ENCODE results near the gene SPRR5. TPM values are rescaled to one million over a fixed set of nuclear protein-coding genes. Genes with fewer than 3 reads are reported as not detected.

The SPRR5 gene
- total and polyA plus RNA-seq, 3 donors from 2014 or later = not detected

- Histone ChIP-seq H3K4me3 (no peak overlapping the region), H3K27me3 (no peaks in the 10 kb centered on the region), H3K4me1 (no peaks in the 10 kb centered on the region), H3K36me3 (ENCODE audit: low read depth, missing control alignments) (no peaks in the 10 kb centered on the region), H3K9me3 (no peaks in the 10 kb centered on the region), H3K27ac (no peak overlapping the region)
- no peak for DNase-seq
- TF ChIP-seq CTCF (IDR thresholded peaks at IDR 0.05) = no peak
- TF ChIP-seq POLR2A (IDR thresholded peaks at IDR 0.05) = no peak
- intact Hi-C loops (cut with DNase I; ENCODE audit: low total_unique reads) = no loop called here
- 40 to 45% methylated on average over 3 to 5 of the region's 5 CpGs for WGBS, 2 donors
These were observed 49.8 kb downstream of the SPRR5 start for GRCh38 chr1:152996633-152997400.

DNA sequence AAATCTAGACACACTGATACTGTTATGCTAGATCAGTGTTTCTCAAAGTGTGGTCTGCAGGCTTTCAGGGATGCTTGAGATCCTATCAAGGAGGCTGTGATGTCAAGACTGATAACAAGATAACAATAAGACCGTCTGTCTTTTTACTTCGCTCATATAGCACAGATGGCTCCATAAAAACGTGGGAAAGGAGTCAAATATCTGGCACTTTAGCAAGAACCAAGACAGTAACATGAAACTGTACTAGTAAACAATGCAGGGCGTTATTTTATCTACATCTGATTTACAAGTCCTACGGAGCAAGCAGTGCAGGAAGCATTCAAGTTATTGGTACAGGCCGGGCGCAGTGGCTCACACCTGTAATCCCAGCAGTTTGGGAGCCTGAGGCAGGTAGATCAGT, 50.9 kb downstream of the SPRR5 start:
- WGBS, 2 donors = 54 to 61% methylated on average over 7 of the region's 7 CpGs
- no peaks in the 10 kb centered on the region for H3K36me3 ChIP-seq (ENCODE audit: low read depth, missing control alignments)
- H3K4me3 ChIP-seq = no peak overlapping the region
- no peaks in the 10 kb centered on the region for H3K9me3 ChIP-seq
- intact Hi-C loops (cut with DNase I; ENCODE audit: low total_unique reads) = no loop called here
- DNase-seq = no peak
- TF ChIP-seq POLR2A (IDR thresholded peaks at IDR 0.05) (no peak), CTCF (IDR thresholded peaks at IDR 0.05) (no peak)
- no peaks in the 10 kb centered on the region for H3K4me1 ChIP-seq
- H3K27me3 ChIP-seq = no peaks in the 10 kb centered on the region
- H3K27ac ChIP-seq = no peak overlapping the region

GRCh38 chr1:152998476-152998875, 51.5 kb downstream of the SPRR5 start:
- Histone ChIP-seq H3K27ac (no peak overlapping the region), H3K9me3 (no peaks in the 10 kb centered on the region), H3K4me1 (no peaks in the 10 kb centered on the region), H3K27me3 (no peaks in the 10 kb centered on the region), H3K36me3 (ENCODE audit: low read depth, missing control alignments) (no peaks in the 10 kb centered on the region), H3K4me3 (no peak overlapping the region)
- TF ChIP-seq CTCF (IDR thresholded peaks at IDR 0.05) = no peak
- no peak for TF ChIP-seq POLR2A (IDR thresholded peaks at IDR 0.05)
- intact Hi-C loops (cut with DNase I; ENCODE audit: low total_unique reads) = no loop called here
- WGBS, 2 donors = 83 to 90% methylated on average over 4 of the region's 4 CpGs
- no peak for DNase-seq

Small RNAs within 50 kb of the gene (small RNA-seq; reads per million reads assigned to genes)
- gene SPRR1A = 0 reads per million in 2 donors

Other genes with a start within 250 kb of the SPRR5 start
- not detected for gene LCE2A, start 248.9 kb upstream of the SPRR5 start, total RNA-seq
- gene LCE2A, start 248.9 kb upstream of the SPRR5 start, polyA plus RNA-seq (ENCODE audit: insufficient read depth, low read depth, low replicate concordance) = not detected
- gene LCE4A, start 239.0 kb upstream of the SPRR5 start, total RNA-seq = not detected
- gene LCE4A, start 239.0 kb upstream of the SPRR5 start, polyA plus RNA-seq (ENCODE audit: insufficient read depth, low read depth, low replicate concordance) = not detected
- not detected for gene KPRP, start 189.2 kb upstream of the SPRR5 start, total RNA-seq
- gene KPRP, start 189.2 kb upstream of the SPRR5 start, polyA plus RNA-seq (ENCODE audit: insufficient read depth, low read depth, low replicate concordance) = not detected
- gene LCE1F, start 172.1 kb upstream of the SPRR5 start, total RNA-seq = not detected
- gene LCE1F, start 172.1 kb upstream of the SPRR5 start, polyA plus RNA-seq (ENCODE audit: insufficient read depth, low read depth, low replicate concordance) = not detected
- not detected for gene LCE1E, start 160.9 kb upstream of the SPRR5 start, total RNA-seq
- gene LCE1E, start 160.9 kb upstream of the SPRR5 start, polyA plus RNA-seq (ENCODE audit: insufficient read depth, low read depth, low replicate concordance) = not detected
- gene LCE1D, start 150.5 kb upstream of the SPRR5 start, total RNA-seq = not detected
- not detected for gene LCE1D, start 150.5 kb upstream of the SPRR5 start, polyA plus RNA-seq (ENCODE audit: insufficient read depth, low read depth, low replicate concordance)
- not detected for gene LCE1C, start 140.6 kb upstream of the SPRR5 start, total RNA-seq
- gene LCE1C, start 140.6 kb upstream of the SPRR5 start, polyA plus RNA-seq (ENCODE audit: insufficient read depth, low read depth, low replicate concordance) = not detected
- gene LCE1B, start 135.2 kb upstream of the SPRR5 start, total RNA-seq = not detected
- gene LCE1B, start 135.2 kb upstream of the SPRR5 start, polyA plus RNA-seq (ENCODE audit: insufficient read depth, low read depth, low replicate concordance) = not detected
- gene LCE1A, start 119.7 kb upstream of the SPRR5 start, total RNA-seq = not detected
- not detected for gene LCE1A, start 119.7 kb upstream of the SPRR5 start, polyA plus RNA-seq (ENCODE audit: insufficient read depth, low read depth, low replicate concordance)
- gene LCE6A, start 104.3 kb upstream of the SPRR5 start, total RNA-seq = not detected
- not detected for gene LCE6A, start 104.3 kb upstream of the SPRR5 start, polyA plus RNA-seq (ENCODE audit: insufficient read depth, low read depth, low replicate concordance)
- not detected for gene LCE7A, start 87.2 kb upstream of the SPRR5 start, total RNA-seq
- gene LCE7A, start 87.2 kb upstream of the SPRR5 start, polyA plus RNA-seq (ENCODE audit: insufficient read depth, low read depth, low replicate concordance) = not detected
- 100 to 1,000 TPM; 249 to 786 TPM for gene SMCP, start 68.9 kb upstream of the SPRR5 start, total RNA-seq
- 724 TPM for gene SMCP, start 68.9 kb upstream of the SPRR5 start, polyA plus RNA-seq (ENCODE audit: insufficient read depth, low read depth, low replicate concordance)
- not detected for gene IVL, start 38.7 kb upstream of the SPRR5 start, total RNA-seq
- not detected for gene IVL, start 38.7 kb upstream of the SPRR5 start, polyA plus RNA-seq (ENCODE audit: insufficient read depth, low read depth, low replicate concordance)
- 1 to 10 TPM in 1 of 2 donors, under 1 TPM in 1; 0.81 to 8.4 TPM for gene SPRR4, start 23.4 kb downstream of the SPRR5 start, total RNA-seq
- 9.5 TPM for gene SPRR4, start 23.4 kb downstream of the SPRR5 start, polyA plus RNA-seq (ENCODE audit: insufficient read depth, low read depth, low replicate concordance)
- gene SPRR1A, start 36.9 kb downstream of the SPRR5 start, total RNA-seq = not detected
- gene SPRR1A, start 36.9 kb downstream of the SPRR5 start, polyA plus RNA-seq (ENCODE audit: insufficient read depth, low read depth, low replicate concordance) = not detected
- gene SPRR3, start 54.5 kb downstream of the SPRR5 start, total RNA-seq = not detected
- gene SPRR3, start 54.5 kb downstream of the SPRR5 start, polyA plus RNA-seq (ENCODE audit: insufficient read depth, low read depth, low replicate concordance) = not detected
- not detected for gene SPRR1B, start 84.0 kb downstream of the SPRR5 start, total RNA-seq
- gene SPRR1B, start 84.0 kb downstream of the SPRR5 start, polyA plus RNA-seq (ENCODE audit: insufficient read depth, low read depth, low replicate concordance) = not detected
- under 1 TPM in 1 of 2 donors, not detected in 1; 0.56 TPM for gene SPRR2D, start 93.9 kb downstream of the SPRR5 start, total RNA-seq
- 0.74 TPM for gene SPRR2D, start 93.9 kb downstream of the SPRR5 start, polyA plus RNA-seq (ENCODE audit: insufficient read depth, low read depth, low replicate concordance)
- not detected for gene SPRR2A, start 110.3 kb downstream of the SPRR5 start, total RNA-seq
- gene SPRR2A, start 110.3 kb downstream of the SPRR5 start, polyA plus RNA-seq (ENCODE audit: insufficient read depth, low read depth, low replicate concordance) = not detected
- gene SPRR2B, start 124.4 kb downstream of the SPRR5 start, total RNA-seq = under 1 TPM in 1 of 2 donors, not detected in 1; 0.62 TPM
- gene SPRR2B, start 124.4 kb downstream of the SPRR5 start, polyA plus RNA-seq (ENCODE audit: insufficient read depth, low read depth, low replicate concordance) = 12.4 TPM
- gene SPRR2E, start 147.3 kb downstream of the SPRR5 start, total RNA-seq = not detected
- gene SPRR2E, start 147.3 kb downstream of the SPRR5 start, polyA plus RNA-seq (ENCODE audit: insufficient read depth, low read depth, low replicate concordance) = 1.4 TPM
- 1 to 10 TPM in 1 of 2 donors, not detected in 1; 4.9 TPM for gene SPRR2F, start 166.3 kb downstream of the SPRR5 start, total RNA-seq
- gene SPRR2F, start 166.3 kb downstream of the SPRR5 start, polyA plus RNA-seq (ENCODE audit: insufficient read depth, low read depth, low replicate concordance) = 21.6 TPM
- not detected for gene SPRR2G, start 203.7 kb downstream of the SPRR5 start, total RNA-seq
- gene SPRR2G, start 203.7 kb downstream of the SPRR5 start, polyA plus RNA-seq (ENCODE audit: insufficient read depth, low read depth, low replicate concordance) = 1.9 TPM